GM18907 (cell line): ENCODE measurements around the gene LRP1.

Experiments
- ATAC-seq: cut with Tn5 transposase; IDR thresholded peaks from one replicate; pipeline ENCODE4 v1.9.1; 2021; ENCODE audit warnings: mild to moderate bottlenecking, moderate library complexity; ENCODE audit not compliant: unreplicated experiment

The LRP1 gene

DNA sequence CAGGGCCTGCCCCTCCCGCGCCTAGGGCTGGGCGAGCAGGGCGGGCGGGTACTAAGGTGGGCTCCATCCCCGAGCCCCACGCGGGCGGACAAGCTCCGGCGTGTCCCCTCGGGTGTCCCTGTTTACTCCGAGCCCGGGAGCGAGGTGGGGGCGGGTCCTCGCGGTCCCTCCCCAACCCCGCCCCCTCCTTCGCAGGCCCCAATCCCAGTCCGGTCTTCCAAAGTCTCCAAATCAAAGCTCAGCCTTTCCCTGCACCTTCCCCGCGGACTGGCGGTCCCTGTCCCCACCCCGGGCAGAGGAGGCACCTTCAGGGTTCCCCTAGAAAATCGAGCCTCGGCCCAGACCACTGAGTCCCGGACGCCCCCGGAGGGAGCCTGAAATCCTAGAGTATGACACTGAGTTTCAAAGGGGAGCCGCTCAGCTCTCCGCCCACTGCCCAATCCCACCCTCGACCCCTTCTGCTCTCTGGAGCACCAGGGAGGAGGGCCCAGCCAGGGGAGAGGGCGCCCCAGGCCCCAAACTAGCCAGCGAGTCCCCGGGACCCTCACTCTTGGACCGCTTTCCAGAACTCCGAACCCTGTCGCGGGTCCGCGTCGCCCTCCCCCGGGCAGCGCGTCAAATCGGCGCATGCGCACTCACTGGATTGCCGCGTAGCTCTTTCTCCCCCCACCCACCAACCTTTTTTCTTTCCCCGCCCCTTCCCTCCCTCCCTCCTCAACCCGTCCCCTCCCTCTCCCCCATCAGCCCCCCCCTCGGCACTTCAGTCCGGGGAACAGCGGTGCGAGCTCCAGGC lies at the start of gene LRP1:
TSS of gene LRP1 (plus strand) at position 758 of the 793 bp plus-strand sequence. CDS start 482 bp downstream, outside the sequence.
- ATAC-seq = no peak

DNA sequence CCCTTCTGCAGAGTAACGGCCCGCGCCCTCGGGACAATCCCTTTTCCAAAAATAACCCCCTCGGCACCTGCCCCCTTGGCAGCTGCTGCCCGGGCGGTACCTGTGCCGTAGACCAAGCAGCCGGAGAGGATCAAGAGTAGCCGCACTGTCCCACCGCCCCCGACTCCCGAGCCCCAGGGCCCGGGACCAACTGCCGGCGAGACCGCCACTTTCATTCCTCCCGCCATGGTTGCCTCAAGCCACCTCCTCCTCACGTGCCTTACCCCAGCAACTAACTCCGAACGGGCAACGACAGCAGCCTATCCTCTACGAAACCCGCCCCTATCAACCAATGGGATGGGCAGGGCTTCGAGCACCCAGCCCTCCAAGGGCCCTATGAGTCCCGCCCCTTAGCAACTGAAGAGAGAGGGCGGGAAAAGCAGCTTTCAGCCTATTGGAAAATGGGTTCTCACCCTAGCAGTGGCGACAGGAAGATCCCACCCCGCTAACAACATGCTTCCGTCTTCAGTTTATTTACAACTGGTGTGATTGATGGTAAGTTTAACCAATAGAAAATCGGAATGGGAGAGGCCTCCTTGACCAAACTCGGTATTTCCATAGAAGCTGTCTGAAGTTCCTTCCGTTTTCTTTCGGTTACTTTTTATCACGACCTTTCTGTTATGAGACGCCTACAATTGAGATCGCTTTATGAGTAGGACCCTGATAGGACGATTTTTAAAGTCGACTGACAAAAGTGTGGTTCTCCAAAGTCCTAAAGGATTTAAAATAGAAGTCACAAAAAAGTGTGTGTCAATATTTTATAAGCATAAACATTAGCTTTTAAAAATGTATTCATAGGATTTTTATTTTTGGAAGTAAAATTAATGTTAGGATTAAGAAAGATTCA lies 49.5 kb upstream of the LRP1 start, which contains the start of gene NEMP1:
TSS of gene NEMP1 (minus strand) at position 273 of the 886 bp plus-strand sequence. CDS start at position 227, 46 bp downstream.
- peak; percentile 94 for ATAC-seq

DNA sequence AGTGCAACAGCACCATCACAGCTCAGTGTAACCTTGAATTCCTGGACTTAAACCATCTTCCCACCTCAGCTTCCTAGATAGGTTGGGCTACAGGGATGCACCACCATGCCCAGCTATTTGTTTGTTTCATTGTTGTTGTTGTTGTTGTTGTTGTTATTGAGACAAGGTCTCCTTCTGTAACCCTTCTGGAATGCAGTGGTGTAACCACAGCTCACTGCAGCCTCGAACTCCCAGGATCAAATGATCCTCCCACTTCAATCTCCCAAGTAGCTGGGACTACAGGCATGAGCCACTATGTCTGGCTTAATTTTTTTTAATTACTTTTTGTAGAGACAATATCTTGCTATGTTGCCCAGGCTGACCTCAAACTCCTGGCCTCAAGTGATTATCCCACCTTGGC lies 48.5 kb upstream of the LRP1 start:
- no peak for ATAC-seq

DNA sequence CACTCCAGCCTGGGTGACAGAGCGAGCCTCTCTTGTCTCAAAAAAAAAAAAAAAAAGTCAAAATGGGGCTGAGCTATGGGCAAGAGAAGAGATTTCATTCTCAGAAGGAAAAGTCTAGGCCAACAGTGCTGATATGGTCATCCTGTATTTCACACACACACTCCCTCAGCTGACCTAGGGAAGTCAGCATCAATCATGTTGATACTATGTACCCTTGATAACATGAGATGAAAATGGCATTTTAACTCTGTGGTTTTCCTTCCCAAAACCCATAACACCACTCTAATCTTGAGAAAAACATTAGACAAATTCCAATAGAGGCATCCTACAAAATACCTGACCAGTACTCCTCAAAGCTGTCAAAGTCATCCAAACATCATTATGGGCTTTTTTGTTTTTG lies 47.4 kb upstream of the LRP1 start:
- no peak for ATAC-seq

- ATAC-seq = no peak
Observed at GRCh38 chr12:57085999-57086492, 42.2 kb upstream of the LRP1 start.

- no peak for ATAC-seq
Observed at GRCh38 chr12:57086493-57087009, 41.7 kb upstream of the LRP1 start.

DNA sequence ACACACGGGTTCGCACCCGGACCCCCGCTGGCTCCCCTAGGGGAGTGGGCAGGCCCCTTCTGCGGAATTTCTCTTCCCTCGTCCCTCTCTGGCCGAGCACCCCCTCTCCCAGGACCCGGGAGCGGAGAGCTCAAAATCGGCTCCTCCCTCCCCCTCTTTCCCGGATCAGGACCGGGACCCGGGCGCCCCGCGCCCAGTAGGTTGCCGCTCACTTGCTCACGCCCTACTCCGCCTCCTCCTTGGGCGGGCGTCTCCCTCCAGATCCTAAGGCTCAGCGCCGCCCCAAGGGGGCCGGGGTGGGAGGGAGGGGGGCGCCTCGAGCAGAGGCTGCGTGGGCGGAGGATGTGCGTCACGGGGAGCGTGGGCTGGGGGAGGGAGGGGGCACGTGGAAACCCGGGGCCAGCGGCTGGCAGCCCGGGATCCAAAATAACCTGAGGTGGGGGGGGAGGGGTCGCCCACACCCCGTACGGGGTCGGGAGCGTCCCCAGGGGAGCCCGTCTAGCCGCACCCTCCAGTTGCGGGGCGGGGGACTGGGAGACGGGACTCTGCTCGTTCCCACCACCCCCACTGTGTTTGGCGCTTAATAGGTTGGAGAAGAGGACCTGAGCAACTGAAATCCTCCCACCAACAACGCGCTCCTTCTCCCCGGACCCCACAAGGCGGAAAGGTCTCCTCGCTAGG lies 41.1 kb upstream of the LRP1 start:
- peak; percentile 32 for ATAC-seq

DNA sequence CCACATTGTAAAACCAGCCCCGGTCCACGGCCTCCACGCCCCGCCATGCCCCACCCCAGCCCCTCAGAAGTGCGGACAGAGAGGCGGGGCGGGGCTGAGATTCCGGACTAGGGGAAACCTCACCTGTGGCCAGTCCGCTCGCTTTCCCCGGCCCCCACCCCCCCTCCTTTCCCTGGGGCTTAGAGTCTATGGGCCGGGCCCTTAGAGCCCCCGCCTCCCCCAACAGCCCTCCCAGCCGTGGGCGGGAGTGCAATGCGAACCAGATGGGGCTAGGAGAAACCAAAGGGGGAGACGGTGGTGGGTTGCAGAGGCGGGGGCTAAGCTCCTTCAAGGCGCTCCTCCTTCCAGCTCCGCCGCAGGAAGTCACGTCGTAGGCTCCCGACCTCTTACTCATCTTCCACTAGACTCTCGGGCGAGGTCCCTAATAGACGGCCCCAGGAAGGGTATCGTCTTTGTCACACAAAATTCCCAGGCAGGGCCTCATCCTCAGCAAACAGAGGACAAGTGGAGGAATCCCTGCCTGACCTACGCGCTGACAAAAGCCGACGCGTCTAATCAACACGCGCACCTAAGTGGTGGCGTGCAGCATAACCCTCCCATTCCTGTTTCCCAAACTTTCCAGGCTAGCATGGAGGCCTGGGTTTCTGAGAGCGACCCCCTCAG lies 40.5 kb upstream of the LRP1 start:
- ATAC-seq = peak; percentile 38

DNA sequence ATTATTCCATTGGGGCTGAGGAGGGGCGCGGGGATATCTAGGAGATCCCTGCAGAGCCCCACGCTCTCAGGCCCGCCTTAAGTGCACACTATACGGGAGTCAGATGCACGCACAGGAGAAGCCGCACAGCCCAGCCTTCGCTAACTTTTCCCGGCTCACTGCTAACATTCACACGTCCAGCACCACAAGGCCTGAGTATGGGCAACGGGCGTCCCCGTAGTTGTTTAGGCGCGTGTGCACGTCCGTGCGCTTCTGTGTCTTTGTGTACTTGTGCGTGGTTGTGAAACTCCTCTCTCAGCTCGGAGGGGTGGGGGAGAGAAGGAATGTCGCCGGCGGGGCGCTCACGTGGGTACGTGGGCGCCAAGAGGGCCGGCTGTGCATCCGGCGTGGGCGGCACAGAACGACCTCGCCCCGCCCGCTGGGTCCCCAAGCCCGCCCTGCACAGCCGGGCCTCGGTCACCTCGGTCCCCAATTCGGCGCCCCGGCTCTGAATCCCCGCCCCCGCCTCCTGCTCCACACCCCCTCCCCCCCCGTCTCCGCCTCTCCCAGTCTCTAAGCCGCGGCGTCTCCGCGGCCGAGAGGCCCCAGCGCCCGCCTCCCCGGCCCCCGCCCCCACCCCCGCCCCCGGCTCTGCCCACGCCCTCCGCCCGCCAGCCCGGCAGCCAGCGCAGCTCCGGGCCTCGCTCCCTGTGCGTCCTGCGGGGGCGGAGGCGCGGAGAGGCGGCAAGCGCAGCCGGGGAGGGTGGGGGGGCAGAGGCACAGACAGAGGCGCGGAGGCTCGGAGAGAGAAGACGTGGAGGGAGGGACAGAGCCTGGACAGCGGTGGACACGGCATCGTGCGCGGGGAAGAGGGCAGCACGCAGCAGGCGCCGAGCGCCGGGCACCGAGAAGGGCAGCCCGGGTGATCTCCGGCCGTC lies 39.7 kb upstream of the LRP1 start, which contains the start of gene NAB2:
TSS of gene NAB2 (plus strand) at position 761 of the 917 bp plus-strand sequence. CDS start 158 bp downstream, outside the sequence.
- ATAC-seq = peak; percentile 65

DNA sequence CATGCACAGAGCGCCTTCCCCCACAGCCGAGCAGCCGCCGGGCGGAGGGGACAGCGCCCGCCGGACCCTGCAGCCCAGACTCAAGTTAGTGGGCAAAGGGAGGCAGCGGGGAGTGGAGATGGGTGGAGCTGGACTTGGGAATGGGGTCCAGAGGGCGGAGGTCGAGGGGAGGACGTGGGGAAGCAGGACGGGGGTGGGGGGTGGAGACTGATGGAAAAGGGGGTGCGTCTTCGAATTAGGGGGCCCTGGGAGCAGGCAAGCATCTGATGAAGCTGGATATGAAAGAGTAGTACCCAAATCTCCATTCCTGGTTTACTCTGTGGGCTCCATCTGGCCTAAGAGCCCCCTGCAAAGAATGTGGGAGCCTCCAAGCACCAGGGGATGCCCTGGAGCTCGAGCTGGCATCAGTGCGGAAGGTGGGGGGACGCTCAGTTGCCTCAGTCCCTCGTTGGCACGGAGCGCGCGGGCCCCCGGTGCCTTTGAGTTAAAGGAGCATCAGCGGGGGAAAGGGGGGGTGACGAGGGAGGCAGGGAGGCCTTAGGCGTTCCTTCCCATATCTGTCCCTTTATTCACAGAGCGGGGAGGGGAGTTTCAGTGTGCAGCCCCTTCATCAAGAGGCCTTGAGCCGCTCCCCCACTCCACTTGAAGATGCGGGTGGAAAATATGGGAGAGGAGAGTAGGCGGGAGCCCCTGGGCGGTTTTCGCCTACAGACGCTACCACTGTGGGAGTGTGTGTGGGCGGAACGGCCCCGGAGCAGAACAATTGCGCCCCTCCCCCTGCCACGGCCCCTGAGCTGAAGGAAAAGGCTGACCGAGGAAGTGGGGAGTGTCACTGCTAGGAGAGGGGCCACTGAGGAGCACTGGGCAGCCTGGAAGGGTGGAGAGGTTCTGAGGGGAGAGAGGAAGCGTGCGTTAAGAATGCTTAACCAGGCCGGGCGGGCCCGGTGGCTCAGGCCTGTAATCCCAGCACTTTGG lies 38.7 kb upstream of the LRP1 start:
- ATAC-seq = no peak

- ATAC-seq = no peak
Observed at GRCh38 chr12:57090490-57090889, 37.8 kb upstream of the LRP1 start.

GRCh38 chr12:57090924-57091637 lies 37.2 kb upstream of the LRP1 start:
- no peak for ATAC-seq

DNA sequence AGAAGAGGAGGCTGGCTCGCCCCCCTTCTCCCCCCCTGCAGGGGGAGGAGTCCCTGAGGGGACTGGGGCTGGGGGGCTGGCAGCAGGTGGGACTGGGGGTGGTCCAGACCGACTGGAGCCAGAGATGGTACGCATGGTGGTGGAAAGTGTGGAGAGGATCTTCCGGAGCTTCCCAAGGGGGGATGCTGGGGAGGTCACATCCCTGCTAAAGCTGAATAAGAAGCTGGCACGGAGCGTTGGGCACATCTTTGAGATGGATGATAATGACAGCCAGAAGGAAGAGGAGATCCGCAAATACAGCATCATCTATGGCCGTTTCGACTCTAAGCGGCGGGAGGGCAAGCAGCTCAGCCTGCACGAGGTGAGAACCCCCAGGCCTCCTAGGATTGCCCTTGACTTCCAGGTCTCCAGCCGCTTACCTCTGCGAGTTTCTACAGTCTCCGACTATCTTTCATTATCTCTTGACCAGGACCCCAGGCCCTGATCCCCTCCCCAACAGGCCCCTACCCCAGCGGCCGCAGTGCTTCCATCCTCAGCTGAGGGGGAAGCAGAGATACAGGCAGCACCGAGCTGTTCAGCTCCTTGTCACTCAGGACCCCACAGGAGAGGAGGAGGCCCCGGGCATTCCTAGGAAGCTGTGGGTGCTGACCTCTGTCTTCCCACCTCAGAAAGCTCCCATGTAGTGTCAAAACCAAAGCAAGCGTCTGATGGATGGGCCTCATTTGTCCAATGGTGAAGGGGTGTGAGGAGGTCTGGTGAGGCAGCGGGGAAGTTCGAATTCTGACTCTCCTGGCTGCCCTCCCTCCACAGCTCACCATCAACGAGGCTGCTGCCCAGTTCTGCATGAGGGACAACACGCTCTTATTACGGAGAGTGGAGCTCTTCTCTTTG lies 36.4 kb upstream of the LRP1 start:
- no peak for ATAC-seq

DNA sequence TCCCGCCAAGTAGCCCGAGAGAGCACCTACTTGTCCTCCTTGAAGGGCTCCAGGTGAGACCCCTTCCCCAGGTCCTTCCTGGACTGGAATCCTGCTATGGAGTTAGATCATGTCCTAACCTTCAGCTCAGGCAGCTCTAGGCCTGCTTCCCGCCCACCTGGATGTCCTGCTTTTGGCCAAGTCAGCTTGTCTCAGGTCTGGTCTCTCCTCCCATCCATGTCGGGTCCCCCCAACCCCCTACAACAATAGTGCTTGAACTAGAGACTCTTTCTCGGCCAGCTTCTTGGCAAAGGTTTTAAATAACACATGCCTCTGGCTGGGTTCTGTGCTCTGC lies 35.8 kb upstream of the LRP1 start:
- no peak for ATAC-seq

GRCh38 chr12:57092876-57093414 lies 35.3 kb upstream of the LRP1 start:
- no peak for ATAC-seq
